IgD-negative memory B cell (primary cell): Measurements from ENCODE around the gene LINGO3. TPM values are rescaled to one million over a fixed set of nuclear protein-coding genes. Genes with fewer than 3 reads are reported as not detected.

Experiments
- H3K27ac Mint-ChIP-seq, 3 donors: one replicate each; pipeline ENCODE4 v1.8.0; 2020 to 2022; ENCODE audit warnings: mild to moderate bottlenecking in 3 of 3, mixed read lengths in 3 of 3, moderate library complexity in 1 of 3
- H3K27me3 Mint-ChIP-seq: one replicate; pipeline ENCODE4 v1.8.0; 2021; ENCODE audit warnings: mixed read lengths
- H3K36me3 Mint-ChIP-seq: one replicate; pipeline ENCODE4 v1.8.0; 2020; ENCODE audit warnings: mild to moderate bottlenecking, mixed read lengths
- H3K4me1 Mint-ChIP-seq, 3 donors: one replicate each; pipeline ENCODE4 v1.8.0; 2020 to 2022; ENCODE audit warnings: mixed read lengths in 3 of 3, mild to moderate bottlenecking in 1 of 3
- H3K4me3 Mint-ChIP-seq, 4 donors: one replicate each; pipeline ENCODE4 v1.8.0; 2020 to 2022; ENCODE audit warnings: mild to moderate bottlenecking in 4 of 4, mixed read lengths in 4 of 4, moderate library complexity in 3 of 4
- H3K9me3 Mint-ChIP-seq, 3 donors: one replicate each; pipeline ENCODE4 v1.8.0; 2020 to 2021; ENCODE audit warnings: mixed read lengths in 3 of 3, mild to moderate bottlenecking in 1 of 3
- polyA plus RNA-seq: library from polyadenylated mRNA; unstranded; fragments of 300-500 nt; fragmentation: Illumina TruSeq; gene quantifications from one replicate; pipeline ENCODE4 v1.2.3, GENCODE V29; 2021

The LINGO3 gene
- polyA plus RNA-seq, 1 donor from 2014 or later: 14.7 TPM

DNA sequence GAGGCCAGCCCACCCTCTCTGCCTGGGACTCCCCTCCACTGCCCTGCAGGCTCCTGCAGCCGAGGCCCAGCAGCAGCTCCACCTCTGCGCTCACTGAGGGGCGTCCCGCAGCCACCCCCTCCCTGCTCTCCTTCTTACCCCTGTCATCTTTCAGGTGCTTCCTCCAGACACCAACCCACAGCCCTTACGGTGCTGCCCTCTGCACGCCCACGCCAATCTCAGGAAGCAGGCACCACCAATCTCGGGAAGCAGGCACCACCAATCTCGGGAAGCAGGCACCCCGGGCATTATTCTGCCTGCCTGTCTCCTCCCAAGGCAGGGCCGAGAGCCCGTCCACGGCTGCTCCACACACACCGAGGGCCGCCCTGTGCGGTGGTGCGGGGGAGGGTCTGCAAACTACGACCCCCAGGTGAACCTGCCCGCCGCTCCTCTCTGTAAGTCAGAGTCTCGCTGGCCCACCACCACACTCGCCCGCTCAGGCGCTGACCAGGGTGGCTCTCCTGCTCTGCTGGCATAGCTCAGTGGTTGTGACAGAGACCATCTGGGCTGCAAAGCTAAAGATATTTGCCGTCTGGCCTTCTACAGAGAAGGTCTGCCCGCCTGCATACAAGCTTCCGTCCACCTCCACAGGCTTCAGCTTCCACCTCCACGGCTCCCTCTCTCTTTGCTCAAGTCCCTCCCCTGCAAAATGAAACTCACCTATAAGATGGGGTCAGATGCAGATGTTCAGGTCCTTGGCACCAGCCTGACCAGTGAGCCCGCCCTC lies 17.5 kb upstream of the LINGO3 start:
- Mint-ChIP-seq H3K9me3 (no peaks in the 10 kb centered on the region), H3K4me1 (peaks cover 27 to 46% (median 41%) of the 10 kb centered on the region in 3 donors), H3K27ac (peak overlapping the region; percentile 91 to 97 (median 95)), H3K27me3 (no peaks in the 10 kb centered on the region), H3K36me3 (peaks cover 1% of the 10 kb centered on the region), H3K4me3 (peak overlapping the region; percentile 59 to 92 (median 88))

DNA sequence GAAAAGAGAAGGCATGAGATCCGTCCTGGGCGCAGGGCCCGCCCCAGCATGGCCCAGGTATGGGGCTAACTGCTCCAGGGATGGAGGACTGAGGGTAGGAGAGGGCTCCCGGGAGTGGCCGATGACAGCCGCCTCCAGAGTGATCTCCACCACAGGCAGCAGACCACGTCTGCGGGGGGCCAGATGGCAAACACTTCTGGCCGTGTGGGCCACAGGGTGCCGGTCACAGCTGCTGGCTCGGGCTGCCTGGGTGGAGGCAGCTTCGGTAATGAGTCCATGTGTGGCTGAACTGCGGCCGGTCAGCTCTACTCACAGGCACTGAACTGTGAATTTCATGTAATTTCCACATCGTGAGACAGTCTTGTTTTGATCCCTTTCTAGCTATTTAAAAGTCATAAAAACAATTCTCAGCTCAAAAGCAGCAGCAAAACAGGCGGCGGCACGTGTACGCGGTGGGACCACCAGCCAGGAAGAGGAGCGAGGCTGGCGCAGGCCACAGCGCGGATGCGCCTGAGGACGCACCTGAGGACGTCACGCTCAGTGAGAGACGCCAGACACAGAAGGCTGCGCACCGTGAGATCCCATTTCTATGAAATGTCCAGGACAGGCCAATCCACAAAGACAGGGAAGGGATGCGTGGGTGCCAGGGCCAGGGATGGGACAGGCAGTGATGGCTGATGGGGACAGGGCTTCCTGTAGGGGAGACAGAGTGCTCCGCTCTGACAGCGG lies 16.4 kb upstream of the LINGO3 start:
- Mint-ChIP-seq H3K36me3 (peaks cover under 1% of the 10 kb centered on the region), H3K27ac (peak overlapping the region; percentile 91 to 97 (median 95)), H3K4me1 (peaks cover 23 to 38% (median 33%) of the 10 kb centered on the region in 3 donors), H3K9me3 (no peaks in the 10 kb centered on the region), H3K4me3 (peak overlapping the region; percentile 59 to 92 (median 88)), H3K27me3 (no peaks in the 10 kb centered on the region)

DNA sequence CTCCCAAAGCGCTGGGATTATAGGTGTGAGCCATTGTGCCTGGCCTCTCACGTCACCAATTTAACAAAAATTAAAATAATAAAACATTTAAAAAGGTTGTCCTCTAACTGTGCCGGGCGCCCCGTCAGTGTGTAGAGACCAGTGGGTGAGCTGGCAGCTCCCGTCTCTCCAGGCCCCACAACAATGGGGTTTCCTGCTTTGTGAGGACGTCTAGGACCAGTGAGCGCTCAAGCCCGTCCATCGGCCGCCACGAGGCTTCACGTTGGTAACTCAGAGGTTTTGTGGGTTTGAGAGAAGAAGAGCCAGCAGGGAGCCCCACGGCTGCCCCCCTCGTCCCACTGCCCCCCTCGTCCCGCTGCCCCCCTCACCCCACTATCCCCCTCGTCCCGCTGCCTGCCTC lies 15.8 kb upstream of the LINGO3 start:
- peaks cover 22 to 40% (median 32%) of the 10 kb centered on the region in 3 donors for H3K4me1 Mint-ChIP-seq
- H3K4me3 Mint-ChIP-seq: no peak overlapping the region
- H3K36me3 Mint-ChIP-seq: no peaks in the 10 kb centered on the region
- H3K9me3 Mint-ChIP-seq: no peaks in the 10 kb centered on the region
- no peaks in the 10 kb centered on the region for H3K27me3 Mint-ChIP-seq
- H3K27ac Mint-ChIP-seq: peak overlapping the region; percentile 91 to 97 (median 95)

DNA sequence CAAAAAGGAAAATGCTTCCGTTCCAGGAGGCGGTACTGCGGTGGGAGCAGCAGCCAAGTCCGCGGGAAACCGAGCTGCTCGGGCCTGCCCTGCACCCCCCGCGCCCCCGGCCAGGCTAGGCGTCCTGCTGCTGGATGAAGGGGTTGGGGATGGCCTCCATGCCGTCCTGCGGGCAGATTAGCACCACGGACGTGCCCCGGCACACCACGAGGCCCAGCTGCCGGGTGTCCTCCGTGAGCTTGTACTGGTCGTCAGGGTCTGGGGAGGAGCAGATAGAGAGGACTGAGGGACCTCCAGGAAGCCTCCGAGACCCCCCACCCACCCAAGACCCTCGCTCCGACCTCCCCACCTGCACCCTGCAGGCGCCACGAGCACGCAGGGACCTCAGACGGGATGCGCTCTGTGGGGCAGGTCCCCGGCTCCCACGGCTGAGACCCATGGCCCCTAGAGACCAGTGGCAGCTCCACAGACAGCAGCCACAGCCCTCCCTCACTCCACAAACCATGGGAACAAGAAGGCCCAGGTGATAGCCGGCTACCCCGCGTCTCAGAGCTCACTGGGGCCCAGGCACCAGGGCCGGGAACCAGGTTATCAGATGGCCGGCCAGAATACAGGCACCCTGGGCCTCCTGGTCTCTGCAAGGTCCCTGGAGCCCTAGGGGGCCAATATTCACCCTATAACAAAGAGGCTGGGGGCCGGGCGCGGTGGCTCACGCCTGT lies 13.8 kb upstream of the LINGO3 start:
- Mint-ChIP-seq H3K27ac (peak overlapping the region in 1 of 3 donors; percentile 74), H3K27me3 (no peaks in the 10 kb centered on the region), H3K36me3 (no peaks in the 10 kb centered on the region), H3K4me1 (peaks cover 21 to 37% (median 34%) of the 10 kb centered on the region in 3 donors), H3K9me3 (no peaks in the 10 kb centered on the region), H3K4me3 (no peak overlapping the region)

DNA sequence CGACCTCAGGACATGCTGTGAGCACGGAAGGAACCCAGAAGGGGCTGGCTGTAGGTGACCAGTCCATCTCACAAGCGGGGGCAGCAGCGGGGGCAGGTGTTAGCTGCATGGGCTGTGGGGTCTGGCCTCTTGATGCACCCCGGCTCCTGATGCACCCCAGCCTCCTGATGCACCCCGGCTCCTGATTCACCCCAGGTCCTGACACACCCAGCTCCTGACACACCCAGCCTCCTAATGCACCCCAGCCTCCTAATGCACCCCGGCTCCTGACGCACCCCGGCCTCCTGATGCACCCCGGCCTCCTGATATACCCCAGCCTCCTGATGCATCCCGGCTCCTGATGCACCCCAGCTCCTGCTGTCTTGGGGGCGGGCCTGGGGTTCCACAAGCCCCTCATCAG lies 13.0 kb upstream of the LINGO3 start:
- Mint-ChIP-seq H3K36me3 (no peaks in the 10 kb centered on the region), H3K27ac (peak overlapping the region in 1 of 3 donors; percentile 74)

DNA sequence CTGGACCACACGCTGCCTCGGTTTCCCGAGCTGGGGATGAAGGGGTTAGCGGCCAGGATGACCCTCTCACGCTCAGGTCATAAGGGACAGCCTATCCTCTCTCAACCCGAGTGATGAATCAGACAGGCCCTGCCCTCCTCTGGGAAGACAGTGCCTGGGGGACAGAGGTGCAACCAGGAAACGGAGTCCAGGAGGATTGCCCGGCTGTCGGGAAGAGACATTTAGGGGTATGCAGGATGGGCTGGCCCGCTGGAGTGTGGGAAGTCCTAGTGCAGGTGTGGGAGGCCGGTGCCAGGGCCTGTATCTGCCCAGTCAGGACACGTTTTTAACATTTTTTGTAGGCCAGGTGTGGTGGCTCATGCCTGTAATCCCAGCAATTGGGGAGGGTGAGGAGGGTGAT lies 12.1 kb upstream of the LINGO3 start:
- Mint-ChIP-seq H3K4me1 (peaks cover 19 to 35% (median 30%) of the 10 kb centered on the region in 3 donors), H3K9me3 (peaks cover 3 to 5% (median 3%) of the 10 kb centered on the region in 3 donors), H3K27ac (peak overlapping the region; percentile 10 to 74 (median 67)), H3K4me3 (peak overlapping the region in 1 of 4 donors; percentile 23), H3K27me3 (no peaks in the 10 kb centered on the region), H3K36me3 (no peaks in the 10 kb centered on the region)

More for the DNA sequence above, 13.0 kb upstream of the LINGO3 start:
- peaks cover 0 to under 1% (median 0%) of the 10 kb centered on the region in 3 donors for H3K9me3 Mint-ChIP-seq
- H3K27me3 Mint-ChIP-seq: no peaks in the 10 kb centered on the region
- no peak overlapping the region for H3K4me3 Mint-ChIP-seq
- peaks cover 21 to 36% (median 30%) of the 10 kb centered on the region in 3 donors for H3K4me1 Mint-ChIP-seq

DNA sequence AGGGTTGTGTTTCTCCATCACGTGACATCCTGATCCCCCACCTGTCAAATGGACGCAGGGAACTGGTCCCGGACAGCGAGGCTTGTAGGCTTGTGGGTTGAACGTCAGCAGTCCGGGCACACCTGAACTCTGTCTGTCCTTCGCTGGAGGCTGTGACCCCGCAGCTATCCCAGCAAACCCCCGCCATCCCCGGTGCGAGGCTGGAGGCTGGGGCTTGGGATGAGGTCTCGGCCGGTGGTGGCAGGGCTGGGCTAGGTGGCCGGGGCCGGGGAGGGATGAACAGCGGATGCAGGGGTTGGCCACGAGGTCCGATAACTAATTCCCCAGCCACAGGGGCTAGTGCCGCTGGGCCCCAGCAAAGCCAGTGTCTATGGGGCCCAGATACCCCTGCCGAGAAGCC lies 11.6 kb upstream of the LINGO3 start:
- no peaks in the 10 kb centered on the region for H3K27me3 Mint-ChIP-seq
- H3K4me1 Mint-ChIP-seq: peaks cover 17 to 33% (median 27%) of the 10 kb centered on the region in 3 donors
- peak overlapping the region; percentile 10 to 74 (median 16) for H3K27ac Mint-ChIP-seq
- H3K36me3 Mint-ChIP-seq: no peaks in the 10 kb centered on the region
- H3K4me3 Mint-ChIP-seq: peak overlapping the region in 2 of 4 donors; percentile 32 to 87
- H3K9me3 Mint-ChIP-seq: peaks cover 5 to 9% (median 7%) of the 10 kb centered on the region in 3 donors

DNA sequence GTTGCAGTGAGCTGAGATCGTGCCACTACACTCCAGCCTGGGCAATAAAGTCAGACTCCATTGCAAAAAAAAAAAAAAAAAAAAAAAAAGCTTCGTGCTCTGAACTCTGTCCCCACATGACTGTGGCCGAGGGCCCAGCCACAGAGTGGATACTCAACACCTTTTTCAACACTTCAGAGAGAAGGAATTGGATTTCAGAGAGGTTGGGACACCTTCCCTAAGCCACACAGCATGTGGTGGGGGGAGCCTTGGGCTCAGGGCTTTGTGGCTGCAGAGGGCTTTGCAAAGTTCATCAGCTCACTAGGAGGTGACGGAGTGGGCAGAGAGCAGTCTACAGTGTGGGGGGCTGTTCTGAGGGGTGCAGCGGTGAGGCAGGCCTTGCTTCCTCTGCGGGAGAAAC lies 11.0 kb upstream of the LINGO3 start:
- H3K9me3 Mint-ChIP-seq: peaks cover 5 to 9% (median 7%) of the 10 kb centered on the region in 3 donors
- H3K4me3 Mint-ChIP-seq: peak overlapping the region; percentile 37 to 87 (median 62)
- H3K4me1 Mint-ChIP-seq: peaks cover 12 to 27% (median 24%) of the 10 kb centered on the region in 3 donors
- H3K36me3 Mint-ChIP-seq: no peaks in the 10 kb centered on the region
- H3K27me3 Mint-ChIP-seq: no peaks in the 10 kb centered on the region
- H3K27ac Mint-ChIP-seq: peak overlapping the region in 2 of 3 donors; percentile 30 to 74

DNA sequence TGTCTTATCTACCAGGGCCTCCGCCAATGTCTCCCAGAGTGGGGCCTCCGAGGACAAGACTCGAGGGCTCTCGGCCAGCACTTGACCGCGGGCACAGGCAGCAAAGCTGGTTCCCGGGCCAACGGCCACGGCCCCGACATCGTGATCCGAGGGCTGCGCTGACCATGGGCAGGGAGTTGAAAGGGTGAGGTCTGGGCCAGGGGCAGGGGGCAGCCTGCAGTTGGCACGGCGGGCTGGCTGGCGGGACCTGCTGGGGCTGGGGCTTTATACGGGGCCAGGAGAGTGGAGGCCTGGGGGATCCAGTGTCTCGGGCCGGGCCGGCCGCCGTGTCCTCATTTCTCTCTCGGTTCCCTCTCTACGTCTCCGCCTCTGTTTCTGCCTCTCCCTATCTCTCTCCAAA lies 9.8 kb upstream of the LINGO3 start:
- Mint-ChIP-seq H3K4me1 (peaks cover 12 to 29% (median 26%) of the 10 kb centered on the region in 3 donors), H3K9me3 (peaks cover 5 to 9% (median 7%) of the 10 kb centered on the region in 3 donors), H3K4me3 (no peak overlapping the region), H3K36me3 (no peaks in the 10 kb centered on the region), H3K27me3 (peaks cover 6% of the 10 kb centered on the region), H3K27ac (peak overlapping the region; percentile 30 to 74 (median 59))

DNA sequence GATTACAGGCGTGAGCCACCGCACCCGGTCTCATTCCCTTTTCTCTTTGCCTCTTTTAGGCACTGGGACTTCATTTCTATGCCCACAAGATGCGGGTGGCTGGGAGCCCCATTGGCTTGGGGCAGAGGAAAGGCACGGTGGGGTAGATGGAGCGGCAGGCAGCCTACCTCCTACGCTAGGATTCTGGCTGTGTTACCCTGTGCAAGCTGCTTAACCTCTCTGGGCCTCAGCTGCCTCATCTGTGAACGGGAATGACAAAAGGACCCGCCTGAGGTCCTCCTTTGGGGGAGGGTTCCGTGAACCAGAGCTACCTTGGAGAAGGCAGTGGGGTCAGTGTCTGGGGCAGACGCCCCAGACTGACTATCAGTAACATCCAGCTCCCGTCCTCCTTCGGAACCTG lies 9.3 kb upstream of the LINGO3 start:
- peaks cover 12 to 29% (median 26%) of the 10 kb centered on the region in 3 donors for H3K4me1 Mint-ChIP-seq
- peaks cover 6% of the 10 kb centered on the region for H3K27me3 Mint-ChIP-seq
- peaks cover 5 to 9% (median 7%) of the 10 kb centered on the region in 3 donors for H3K9me3 Mint-ChIP-seq
- no peak overlapping the region for H3K4me3 Mint-ChIP-seq
- no peaks in the 10 kb centered on the region for H3K36me3 Mint-ChIP-seq
- peak overlapping the region in 2 of 3 donors; percentile 30 to 75 for H3K27ac Mint-ChIP-seq

DNA sequence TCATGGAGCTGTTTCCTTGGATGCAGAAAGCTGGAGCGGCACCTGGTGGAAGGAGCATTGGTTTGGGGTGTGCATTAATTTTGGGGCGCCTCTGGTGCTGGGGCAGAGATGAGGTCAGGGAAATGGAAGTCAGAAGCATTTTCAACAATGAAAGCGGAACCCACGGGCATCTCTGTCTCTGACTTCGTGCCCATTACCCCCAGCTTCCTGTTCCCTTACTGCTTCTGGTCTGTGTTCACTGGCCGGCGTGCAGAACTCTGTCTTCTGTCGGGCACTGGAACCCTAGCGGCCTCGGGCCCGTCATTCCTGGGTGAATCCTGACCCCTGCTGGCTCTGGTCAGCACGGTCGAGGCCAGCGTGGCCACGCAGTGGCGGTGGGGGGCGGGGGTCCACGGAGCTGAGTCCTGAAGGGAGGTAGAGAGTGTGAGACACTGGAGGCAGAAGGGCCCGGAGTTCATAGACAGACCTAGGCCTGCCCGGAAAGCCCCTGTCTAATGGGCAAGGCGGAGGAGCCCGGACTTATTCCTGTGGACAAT lies 7.9 kb upstream of the LINGO3 start:
- Mint-ChIP-seq H3K27ac (peak overlapping the region; percentile 90 to 92 (median 91)), H3K36me3 (no peaks in the 10 kb centered on the region), H3K27me3 (peaks cover 6% of the 10 kb centered on the region), H3K4me3 (peak overlapping the region; percentile 36 to 89 (median 72)), H3K9me3 (peaks cover 5 to 9% (median 7%) of the 10 kb centered on the region in 3 donors), H3K4me1 (peaks cover 12 to 29% (median 26%) of the 10 kb centered on the region in 3 donors)

DNA sequence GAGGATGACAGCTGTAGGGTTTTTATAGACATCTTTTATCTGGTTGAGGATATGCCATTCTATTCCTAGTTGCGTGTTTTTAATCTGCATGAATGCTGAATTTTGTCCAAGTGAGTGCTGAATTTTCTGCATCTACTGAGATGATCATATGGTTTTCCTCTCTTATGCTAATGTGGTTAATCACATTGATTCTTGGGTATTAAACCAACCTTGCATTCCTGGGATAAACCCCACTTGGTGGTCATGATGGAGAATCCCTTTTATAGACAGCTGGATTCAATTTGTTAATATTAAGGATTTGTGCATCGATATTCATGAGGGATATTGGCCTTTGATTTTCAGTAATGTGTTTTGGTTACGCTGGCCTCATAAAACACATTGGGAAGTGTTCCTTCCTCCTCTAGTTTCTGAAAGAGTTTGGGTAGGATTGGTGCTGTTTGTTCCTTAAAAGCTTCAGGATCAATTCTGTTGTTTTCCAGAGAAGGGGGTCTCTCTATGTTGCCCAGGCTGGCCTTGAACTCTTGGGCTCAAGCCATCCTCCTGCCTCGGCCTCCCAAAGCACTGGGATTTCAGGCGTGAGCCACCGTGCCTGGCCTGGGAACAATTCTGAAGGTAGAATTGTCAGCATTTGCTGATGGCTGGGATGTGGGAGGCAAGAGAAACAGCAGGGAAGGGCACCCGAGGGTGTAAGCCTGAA lies 7.3 kb upstream of the LINGO3 start:
- Mint-ChIP-seq H3K27ac (peak overlapping the region; percentile 90 to 92 (median 91)), H3K36me3 (no peaks in the 10 kb centered on the region), H3K9me3 (peaks cover 5 to 9% (median 7%) of the 10 kb centered on the region in 3 donors), H3K27me3 (peaks cover 6% of the 10 kb centered on the region), H3K4me3 (peak overlapping the region in 3 of 4 donors; percentile 36 to 89 (median 89)), H3K4me1 (peaks cover 12 to 29% (median 26%) of the 10 kb centered on the region in 3 donors)

DNA sequence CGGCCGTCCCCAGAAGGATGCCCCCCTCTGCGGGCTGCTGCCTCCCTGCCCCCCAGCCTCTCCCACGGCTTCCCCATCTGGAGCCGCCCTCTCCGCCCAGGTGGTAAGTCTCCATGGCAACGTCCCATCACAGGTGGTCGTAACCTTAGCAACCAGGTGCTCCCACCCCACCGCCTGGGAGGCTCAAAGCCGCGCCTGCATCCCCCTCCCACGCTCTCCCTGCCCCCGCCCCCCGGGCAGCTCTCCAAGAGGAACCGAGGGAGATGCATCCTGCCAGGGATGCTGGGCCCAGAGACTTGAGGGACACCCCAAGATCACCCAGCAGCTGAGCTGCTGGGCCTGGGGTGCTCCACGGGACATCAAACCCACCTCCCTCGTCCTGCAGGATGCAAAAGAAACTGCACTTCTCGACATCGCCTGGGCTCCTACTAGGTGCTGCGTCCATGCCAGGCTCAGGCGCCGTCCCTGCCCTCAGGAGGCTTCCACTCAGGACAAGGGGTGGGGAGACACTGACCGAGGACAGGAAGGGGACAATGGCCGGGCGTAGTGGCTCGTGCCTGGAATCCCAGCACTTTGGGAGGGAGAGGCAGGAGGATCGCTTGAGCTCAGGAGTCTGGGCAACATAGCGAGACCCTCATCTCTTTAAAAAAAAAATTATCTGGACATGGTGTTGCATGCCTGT lies 5.0 kb upstream of the LINGO3 start:
- Mint-ChIP-seq H3K9me3 (peaks cover 5 to 9% (median 7%) of the 10 kb centered on the region in 3 donors), H3K27ac (peak overlapping the region in 1 of 3 donors; percentile 56), H3K4me1 (peaks cover 7 to 26% (median 22%) of the 10 kb centered on the region in 3 donors), H3K4me3 (peak overlapping the region in 2 of 4 donors; percentile 17 to 60), H3K36me3 (no peaks in the 10 kb centered on the region), H3K27me3 (peaks cover 14% of the 10 kb centered on the region)
